Endothelial cell of umbilical vein (primary cell): Measurements from ENCODE around the gene SLC4A4. TPM values are rescaled to one million over a fixed set of nuclear protein-coding genes. Genes with fewer than 3 reads are reported as not detected.

Source experiments
- BruUV-seq: library from RNA; stranded (reverse); fragments of 400-500 nt; replicated peaks from 2 replicates; lab custom pipeline; 2021; lab: Mats Ljungman, UMichigan
- CTCF ChIA-PET: fragments of 300-600, 350-600 bp; sonication (Branson Sonifier 250); formaldehyde crosslinking; loops from one replicate; lab custom pipeline; 2021; ENCODE audit warnings: antibody characterized with exemption, inconsistent platforms; lab: Charles Lee
- POLR2A ChIA-PET: fragments of 300-600, 350-600 bp; sonication (Branson Sonifier 250); formaldehyde crosslinking; loops from one replicate; lab custom pipeline; 2021; ENCODE audit warnings: antibody characterized with exemption, inconsistent platforms; lab: Charles Lee
- DNase-seq: peaks from one replicate; pipeline ENCODE4 v3.0.0-alpha.2; 2011; ENCODE audit warnings: low read depth, low spot score
- FAIRE-seq: peaks from 2 replicates; lab custom pipeline; 2011; peaks lifted over from hg19 to GRCh38; lab: Jason Lieb, UNC
- H2AFZ ChIP-seq: 2 replicates; pipeline ENCODE4 v1.6.0; 2012; ENCODE audit warnings: low read depth, low read length, control low read depth, inconsistent platforms
- H3K27ac ChIP-seq: 2 replicates; pipeline ENCODE4 v1.5.1; 2011; ENCODE audit warnings: low read depth, mild to moderate bottlenecking, control low read depth, low read length, moderate library complexity; ENCODE audit not compliant: insufficient read depth
- H3K27me3 ChIP-seq, 2 experiments: 2 replicates each; pipeline versions ENCODE4 v1.6.0 to v1.6.1; 2011; ENCODE audit warnings: low read length in 2 of 2, mixed read lengths in 1 of 2; ENCODE audit not compliant: control insufficient read depth in 2 of 2, insufficient read depth in 2 of 2
- H3K36me3 ChIP-seq, 2 experiments: 2 replicates in 1 of 2; 3 replicates in 1 of 2; pipeline ENCODE4 v1.5.1; 2011; ENCODE audit warnings: low read length in 2 of 2, mild to moderate bottlenecking in 1 of 2, moderate library complexity in 1 of 2; ENCODE audit not compliant: control insufficient read depth in 2 of 2, insufficient read depth in 2 of 2; ENCODE audit errors: extremely low read depth in 1 of 2
- H3K4me1 ChIP-seq: 3 replicates; pipeline ENCODE4 v1.5.1; 2011; ENCODE audit warnings: mild to moderate bottlenecking, low read length; ENCODE audit not compliant: control insufficient read depth, insufficient read depth; ENCODE audit errors: extremely low read depth
- H3K4me2 ChIP-seq: 2 replicates; pipeline ENCODE4 v1.6.1; 2011; ENCODE audit warnings: low read length, control low read depth, mixed read lengths; ENCODE audit not compliant: insufficient read depth
- H3K4me3 ChIP-seq, 3 experiments: fragments of 200-600 bp in 1 of 3; sonication (generic), shearing (Covaris generic) in 1 of 3; replicated peaks in 1 of 3; 2 replicates each; pipeline ENCODE4 v1.5.1; 2011 to 2016; ENCODE audit warnings: control low read depth in 3 of 3, low read length in 3 of 3, mild to moderate bottlenecking in 2 of 3, inconsistent platforms in 1 of 3, low read depth in 1 of 3, moderate library complexity in 1 of 3; ENCODE audit not compliant: insufficient read depth in 1 of 3
- H3K79me2 ChIP-seq: 2 replicates; pipeline ENCODE4 v1.6.0; 2012; ENCODE audit warnings: low read length, inconsistent platforms; ENCODE audit not compliant: control insufficient read depth, insufficient read depth
- H3K9ac ChIP-seq: replicated peaks from 2 replicates; pipeline ENCODE3; 2011; ENCODE audit warnings: low read length, control low read depth; ENCODE audit not compliant: insufficient read depth; ENCODE audit errors: extremely low read depth
- H3K9me1 ChIP-seq: replicated peaks from 3 replicates; pipeline ENCODE4 v1.6.0; 2011; ENCODE audit warnings: mild to moderate bottlenecking, low read length; ENCODE audit not compliant: control insufficient read depth, insufficient read depth; ENCODE audit errors: extremely low read depth
- H3K9me3 ChIP-seq: replicated peaks from 2 replicates; pipeline ENCODE4 v1.5.1; 2012; ENCODE audit warnings: low read length, inconsistent platforms; ENCODE audit not compliant: control insufficient read depth, insufficient read depth
- H4K20me1 ChIP-seq: replicated peaks from 2 replicates; pipeline ENCODE3; 2011; ENCODE audit warnings: mild to moderate bottlenecking, low read length; ENCODE audit not compliant: control insufficient read depth, insufficient read depth; ENCODE audit errors: extremely low read depth
- EZH2 ChIP-seq: IDR thresholded peaks from 2 replicates; pipeline ENCODE4 v1.6.1; 2012; ENCODE audit warnings: borderline replicate concordance, low read depth, mild to moderate bottlenecking, moderate library complexity, low read length, inconsistent platforms; ENCODE audit not compliant: severe bottlenecking
- FOS ChIP-seq: IDR thresholded peaks from 2 replicates; pipeline ENCODE4 v1.6.1; 2011; ENCODE audit warnings: mild to moderate bottlenecking, low read length, moderate library complexity, borderline replicate concordance; ENCODE audit not compliant: insufficient read depth
- GATA2 ChIP-seq: IDR thresholded peaks from 2 replicates; pipeline ENCODE4 v1.7.0; 2011; ENCODE audit warnings: low read depth, mild to moderate bottlenecking, moderate library complexity, mixed read lengths, low read length; ENCODE audit not compliant: insufficient read length, insufficient read depth
- JUN ChIP-seq: IDR thresholded peaks from 2 replicates; pipeline ENCODE4 v1.6.1; 2011; ENCODE audit warnings: borderline replicate concordance, low read depth; ENCODE audit not compliant: insufficient read length, insufficient read depth
- MAX ChIP-seq: IDR thresholded peaks from 2 replicates; pipeline ENCODE4 v1.6.1; 2011; ENCODE audit not compliant: insufficient read depth, insufficient read length
- MYC ChIP-seq: IDR thresholded peaks from one replicate; pipeline ENCODE4 v1.6.1; 2011; ENCODE audit warnings: mild to moderate bottlenecking, low read depth, low read length
- POLR2A ChIP-seq: IDR thresholded peaks from 2 replicates; pipeline ENCODE4 v1.6.1; 2012; ENCODE audit warnings: low read depth, mild to moderate bottlenecking, control low read depth, low read length
- POLR2AphosphoS5 ChIP-seq: IDR thresholded peaks from 2 replicates; pipeline ENCODE4 v1.6.1; 2012; ENCODE audit warnings: low read depth, mild to moderate bottlenecking, control low read depth, low read length, moderate library complexity; ENCODE audit not compliant: insufficient read depth
- dilution Hi-C: fragments of 300-500 bp; cut with MboI; formaldehyde crosslinking; loops from one replicate; pipeline ENCODE4 v1.15.0; 2019; ENCODE audit warnings: low sequenced_read_pairs; ENCODE audit not compliant: extremely low pct_ligation_motif_present
- intact Hi-C: fragments of 100-400 bp; cut with micrococcal nuclease; formaldehyde crosslinking; loops from one replicate; pipeline ENCODE4 v1.10.0; 2022
- polyA plus RNA-seq, 4 experiments: library from polyadenylated mRNA; depleted of rRNA in 3 of 4; stranded (reverse) in 3 of 4; unstranded in 1 of 4; fragments of >200 nt; gene quantifications; 2 replicates each; pipeline versions ENCODE4 v1.2.1 to v1.2.3, GENCODE V29; 2011 to 2012; ENCODE audit warnings: missing spikeins in 1 of 4
- total RNA-seq: library from RNA; stranded (reverse); gene quantifications from 2 replicates; pipeline ENCODE4 v1.2.3, GENCODE V29; 2021
- TF ChIP-seq, protein P1 (sequence below), 2 donors: IDR thresholded peaks; 1 replicate in 1 of 2; 2 replicates in 1 of 2; pipeline ENCODE4 v1.5.1; 2011; ENCODE audit warnings: low read length in 2 of 2, mild to moderate bottlenecking in 2 of 2, moderate library complexity in 2 of 2, control low read depth in 1 of 2, inconsistent platforms in 1 of 2, low read depth in 1 of 2; ENCODE audit not compliant: insufficient read depth in 1 of 2; ENCODE audit errors: extremely low read depth in 1 of 2

The SLC4A4 gene
- total and polyA plus RNA-seq, 2 donors (not counting 3 experiments of a cell fraction or from before 2014, with no cell fraction given), result not detected

DNA sequence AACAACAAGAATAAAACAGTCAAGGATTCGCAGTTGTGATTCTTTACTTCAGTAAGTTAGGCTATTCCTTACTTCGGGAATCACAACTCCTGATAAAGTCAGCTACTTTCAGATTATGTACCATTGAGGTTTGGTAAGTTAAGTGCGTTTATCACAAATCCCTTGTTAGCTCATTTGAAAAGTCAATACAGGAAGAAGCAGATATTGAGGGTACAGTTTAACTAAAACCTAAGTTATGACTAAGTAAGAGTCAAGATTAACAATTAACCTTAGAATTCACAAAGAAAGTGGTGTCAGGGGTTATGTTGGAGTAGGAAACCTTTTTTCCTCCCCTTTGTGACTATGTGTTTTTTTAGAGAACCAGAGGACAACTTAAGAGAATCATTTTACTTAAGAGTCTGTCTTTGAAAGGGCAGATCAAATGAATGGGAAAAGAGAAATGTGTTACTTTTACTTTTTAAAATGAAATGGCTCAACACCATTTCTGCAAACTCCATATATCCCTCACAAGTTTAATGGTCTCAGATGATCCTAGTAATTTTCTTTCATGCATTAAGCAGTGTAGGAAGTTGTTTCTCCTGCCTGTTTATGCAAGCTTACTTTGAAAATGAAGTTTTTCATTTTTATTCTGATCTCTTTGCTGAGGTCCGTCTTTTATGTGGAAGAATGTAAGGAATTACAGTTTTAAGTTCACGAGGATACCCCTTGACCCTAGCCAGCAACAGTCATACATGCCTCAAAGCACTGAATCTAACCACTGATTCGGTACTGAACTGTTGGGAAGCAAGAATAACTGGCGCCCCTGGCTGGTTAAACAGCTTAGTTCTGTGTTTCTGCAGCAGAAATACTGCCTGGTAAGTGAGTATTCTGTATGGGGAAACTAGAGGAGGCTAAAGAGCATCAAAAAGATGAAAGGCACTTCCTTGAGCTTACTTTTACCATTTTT is 211.7 kb downstream of the SLC4A4 start:
- TF ChIP-seq, protein P1, sequence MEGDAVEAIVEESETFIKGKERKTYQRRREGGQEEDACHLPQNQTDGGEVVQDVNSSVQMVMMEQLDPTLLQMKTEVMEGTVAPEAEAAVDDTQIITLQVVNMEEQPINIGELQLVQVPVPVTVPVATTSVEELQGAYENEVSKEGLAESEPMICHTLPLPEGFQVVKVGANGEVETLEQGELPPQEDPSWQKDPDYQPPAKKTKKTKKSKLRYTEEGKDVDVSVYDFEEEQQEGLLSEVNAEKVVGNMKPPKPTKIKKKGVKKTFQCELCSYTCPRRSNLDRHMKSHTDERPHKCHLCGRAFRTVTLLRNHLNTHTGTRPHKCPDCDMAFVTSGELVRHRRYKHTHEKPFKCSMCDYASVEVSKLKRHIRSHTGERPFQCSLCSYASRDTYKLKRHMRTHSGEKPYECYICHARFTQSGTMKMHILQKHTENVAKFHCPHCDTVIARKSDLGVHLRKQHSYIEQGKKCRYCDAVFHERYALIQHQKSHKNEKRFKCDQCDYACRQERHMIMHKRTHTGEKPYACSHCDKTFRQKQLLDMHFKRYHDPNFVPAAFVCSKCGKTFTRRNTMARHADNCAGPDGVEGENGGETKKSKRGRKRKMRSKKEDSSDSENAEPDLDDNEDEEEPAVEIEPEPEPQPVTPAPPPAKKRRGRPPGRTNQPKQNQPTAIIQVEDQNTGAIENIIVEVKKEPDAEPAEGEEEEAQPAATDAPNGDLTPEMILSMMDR (IDR thresholded peaks at IDR 0.05; ENCODE audit: extremely low read depth in 1 of 2, insufficient read depth in 1 of 2, low read depth in 1 of 2, low read length in 2 of 2), result no peak
- TF ChIP-seq JUN, result no peak
- no peak for TF ChIP-seq EZH2
- TF ChIP-seq GATA2, result no peak
- TF ChIP-seq POLR2AphosphoS5, result no peak
- no peak for TF ChIP-seq MAX
- no peak for TF ChIP-seq POLR2A
- TF ChIP-seq FOS, result no peak
- no peak for TF ChIP-seq MYC
- H3K9ac ChIP-seq, result no peak overlapping the region
- H3K9me3 ChIP-seq, result no peaks in the 10 kb centered on the region
- no peak overlapping the region for H3K4me2 ChIP-seq
- H4K20me1 ChIP-seq, result no peaks in the 10 kb centered on the region
- no peak for FAIRE-seq
- no peak overlapping the region for H3K27ac ChIP-seq
- ChIA-PET POLR2A (no interaction called here), CTCF (no interaction called here)
- intact Hi-C loops, result loop anchor here (5.0 kb wide), 1 partner anchor 323 kb away; no protein-coding TSS in a partner anchor
- H3K27me3 ChIP-seq, result peaks cover 0 to 2% of the 10 kb centered on the region in 2 experiments
- no TSS peak for BruUV-seq
- H3K36me3 ChIP-seq, result no peaks in the 10 kb centered on the region
- H3K4me1 ChIP-seq, result no peaks in the 10 kb centered on the region
- H3K4me3 ChIP-seq, result no peak overlapping the region
- no peaks in the 10 kb centered on the region for H3K9me1 ChIP-seq
- H3K79me2 ChIP-seq, result no peaks in the 10 kb centered on the region
- DNase-seq, result no peak
- dilution Hi-C loops, result no loop called here
- no peak overlapping the region for H2AFZ ChIP-seq
